B cell (primary cell): ENCODE data around the gene ENTREP3.

ENCODE experiments used
- CTCF ChIP-seq: fragments of 200-600 bp; IDR thresholded peaks from one replicate; pipeline ENCODE4 v1.8.0; 2022; ENCODE audit warnings: antibody characterized with exemption, mild to moderate bottlenecking
- EZH2 ChIP-seq: IDR thresholded peaks from 2 replicates; pipeline ENCODE4 v1.6.1; 2012; ENCODE audit warnings: borderline replicate concordance, low read depth, mild to moderate bottlenecking, moderate library complexity, low read length; ENCODE audit not compliant: insufficient read depth, poor library complexity, severe bottlenecking

DNA sequence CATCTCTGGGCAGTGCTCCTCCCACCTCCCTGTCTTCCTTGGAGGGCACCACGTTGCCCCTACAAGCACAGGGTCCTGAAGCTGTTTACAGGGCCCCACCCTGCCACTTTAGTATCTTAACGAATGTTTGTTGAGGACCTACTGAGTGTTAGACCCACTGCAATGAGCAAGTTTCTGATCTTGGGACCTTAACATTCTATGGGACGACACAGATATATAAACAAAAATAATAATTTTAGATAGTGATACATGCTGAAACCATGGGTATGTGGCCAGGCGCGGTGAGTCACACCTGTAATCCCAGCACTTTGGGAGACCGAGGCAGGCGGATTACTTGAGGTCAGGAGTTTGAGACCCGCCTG is 10.1 kb downstream of the ENTREP3 start:
- TF ChIP-seq CTCF (no peak), EZH2 (no peak)
